22Rv1 (cell line): Measurements from ENCODE around the gene UBR4.

Experiments used
- CTCF ChIP-seq: fragments of 450-650 bp; IDR thresholded peaks from 2 replicates; pipeline ENCODE4 v1.5.1; 2017; ENCODE audit warnings: mild to moderate bottlenecking
- ZFX ChIP-seq: fragments of 450-650 bp; IDR thresholded peaks from 2 replicates; pipeline ENCODE4 v1.6.1; 2017; ENCODE audit warnings: antibody characterized with exemption, borderline replicate concordance

GRCh38 chr1:19229229-19229628 lies 19.2 kb upstream of the UBR4 start:
- no peak for TF ChIP-seq CTCF
- no peak for TF ChIP-seq ZFX
